ENCODE data around the gene CYP2J2.

DNA sequence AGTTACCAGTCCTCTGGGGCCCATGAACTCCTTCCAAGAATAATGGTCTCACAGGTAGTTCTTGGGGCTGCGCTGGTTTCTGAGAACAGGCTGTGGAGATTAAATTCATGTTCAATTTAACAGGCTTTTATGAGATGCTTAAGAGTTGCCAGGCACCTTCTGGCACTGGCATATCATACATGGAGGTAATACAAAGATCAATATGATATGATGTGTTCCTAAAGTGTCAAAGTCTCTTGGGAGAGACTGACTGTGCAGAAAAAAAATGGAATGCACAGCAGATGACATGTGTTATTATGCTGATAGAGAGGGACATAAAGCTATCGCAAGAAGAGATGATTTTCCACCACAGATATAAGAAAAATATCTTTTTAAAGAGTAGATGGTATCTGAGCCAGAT lies 6.8 kb downstream of the CYP2J2 start:
- TF ChIP-seq, protein P1, sequence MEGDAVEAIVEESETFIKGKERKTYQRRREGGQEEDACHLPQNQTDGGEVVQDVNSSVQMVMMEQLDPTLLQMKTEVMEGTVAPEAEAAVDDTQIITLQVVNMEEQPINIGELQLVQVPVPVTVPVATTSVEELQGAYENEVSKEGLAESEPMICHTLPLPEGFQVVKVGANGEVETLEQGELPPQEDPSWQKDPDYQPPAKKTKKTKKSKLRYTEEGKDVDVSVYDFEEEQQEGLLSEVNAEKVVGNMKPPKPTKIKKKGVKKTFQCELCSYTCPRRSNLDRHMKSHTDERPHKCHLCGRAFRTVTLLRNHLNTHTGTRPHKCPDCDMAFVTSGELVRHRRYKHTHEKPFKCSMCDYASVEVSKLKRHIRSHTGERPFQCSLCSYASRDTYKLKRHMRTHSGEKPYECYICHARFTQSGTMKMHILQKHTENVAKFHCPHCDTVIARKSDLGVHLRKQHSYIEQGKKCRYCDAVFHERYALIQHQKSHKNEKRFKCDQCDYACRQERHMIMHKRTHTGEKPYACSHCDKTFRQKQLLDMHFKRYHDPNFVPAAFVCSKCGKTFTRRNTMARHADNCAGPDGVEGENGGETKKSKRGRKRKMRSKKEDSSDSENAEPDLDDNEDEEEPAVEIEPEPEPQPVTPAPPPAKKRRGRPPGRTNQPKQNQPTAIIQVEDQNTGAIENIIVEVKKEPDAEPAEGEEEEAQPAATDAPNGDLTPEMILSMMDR (IDR thresholded peaks at IDR 0.05) = no peak
- no peak for TF ChIP-seq ZFX (IDR thresholded peaks at IDR 0.05; ENCODE audit: borderline replicate concordance)
